ENCODE results near the gene CORIN.
A peak's percentile ranks its signal among the peaks of the same experiment; 100 is the strongest.

CORIN gene, protein sequence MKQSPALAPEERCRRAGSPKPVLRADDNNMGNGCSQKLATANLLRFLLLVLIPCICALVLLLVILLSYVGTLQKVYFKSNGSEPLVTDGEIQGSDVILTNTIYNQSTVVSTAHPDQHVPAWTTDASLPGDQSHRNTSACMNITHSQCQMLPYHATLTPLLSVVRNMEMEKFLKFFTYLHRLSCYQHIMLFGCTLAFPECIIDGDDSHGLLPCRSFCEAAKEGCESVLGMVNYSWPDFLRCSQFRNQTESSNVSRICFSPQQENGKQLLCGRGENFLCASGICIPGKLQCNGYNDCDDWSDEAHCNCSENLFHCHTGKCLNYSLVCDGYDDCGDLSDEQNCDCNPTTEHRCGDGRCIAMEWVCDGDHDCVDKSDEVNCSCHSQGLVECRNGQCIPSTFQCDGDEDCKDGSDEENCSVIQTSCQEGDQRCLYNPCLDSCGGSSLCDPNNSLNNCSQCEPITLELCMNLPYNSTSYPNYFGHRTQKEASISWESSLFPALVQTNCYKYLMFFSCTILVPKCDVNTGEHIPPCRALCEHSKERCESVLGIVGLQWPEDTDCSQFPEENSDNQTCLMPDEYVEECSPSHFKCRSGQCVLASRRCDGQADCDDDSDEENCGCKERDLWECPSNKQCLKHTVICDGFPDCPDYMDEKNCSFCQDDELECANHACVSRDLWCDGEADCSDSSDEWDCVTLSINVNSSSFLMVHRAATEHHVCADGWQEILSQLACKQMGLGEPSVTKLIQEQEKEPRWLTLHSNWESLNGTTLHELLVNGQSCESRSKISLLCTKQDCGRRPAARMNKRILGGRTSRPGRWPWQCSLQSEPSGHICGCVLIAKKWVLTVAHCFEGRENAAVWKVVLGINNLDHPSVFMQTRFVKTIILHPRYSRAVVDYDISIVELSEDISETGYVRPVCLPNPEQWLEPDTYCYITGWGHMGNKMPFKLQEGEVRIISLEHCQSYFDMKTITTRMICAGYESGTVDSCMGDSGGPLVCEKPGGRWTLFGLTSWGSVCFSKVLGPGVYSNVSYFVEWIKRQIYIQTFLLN

DNA sequence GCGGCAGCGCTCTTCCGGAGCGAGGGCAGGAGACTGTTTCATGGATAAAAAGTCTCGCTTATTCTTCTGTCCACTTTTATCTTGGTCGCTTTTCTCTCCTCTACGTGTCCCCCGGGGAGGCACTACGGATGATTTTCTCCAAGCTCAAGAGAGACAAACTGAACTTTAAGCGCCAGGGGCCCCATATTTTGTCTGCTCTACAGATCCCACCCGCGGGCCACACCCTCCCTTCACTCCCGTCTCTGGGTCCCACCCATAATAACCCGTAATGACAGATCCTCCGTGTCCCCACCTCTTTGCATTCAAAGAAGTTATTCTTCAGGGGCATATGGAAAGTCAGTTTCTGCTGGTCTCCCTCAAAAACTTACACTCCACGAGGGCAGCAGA lies at the start of gene CORIN:
Gene CORIN, minus strand, starts transcription at position 160 of the 387 bp plus-strand sequence. Its CDS starts 118 bp downstream, at position 42.
- DNase-seq (ENCODE audit: low read depth) = no peak

DNA sequence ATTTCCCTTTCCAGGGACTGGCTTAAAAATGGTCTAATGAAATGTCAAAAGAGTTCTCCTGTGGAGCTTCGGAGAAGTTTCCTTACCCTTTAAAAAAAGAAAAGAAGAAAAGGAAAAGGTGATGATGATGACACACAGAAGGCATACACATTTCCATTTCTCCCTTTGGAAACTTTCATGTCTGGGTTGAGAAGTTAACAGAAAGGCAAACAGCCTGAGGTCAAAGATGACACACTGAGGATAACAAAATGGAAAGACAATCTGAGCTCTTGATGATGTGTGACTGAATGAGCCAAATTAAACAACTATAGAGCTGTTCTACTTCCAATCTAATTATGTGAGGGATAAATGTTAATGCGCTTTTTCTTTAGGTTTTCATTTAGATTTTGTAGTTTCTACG lies 44.4 kb upstream of the CORIN start:
- DNase-seq (ENCODE audit: low read depth) = no peak

DNA sequence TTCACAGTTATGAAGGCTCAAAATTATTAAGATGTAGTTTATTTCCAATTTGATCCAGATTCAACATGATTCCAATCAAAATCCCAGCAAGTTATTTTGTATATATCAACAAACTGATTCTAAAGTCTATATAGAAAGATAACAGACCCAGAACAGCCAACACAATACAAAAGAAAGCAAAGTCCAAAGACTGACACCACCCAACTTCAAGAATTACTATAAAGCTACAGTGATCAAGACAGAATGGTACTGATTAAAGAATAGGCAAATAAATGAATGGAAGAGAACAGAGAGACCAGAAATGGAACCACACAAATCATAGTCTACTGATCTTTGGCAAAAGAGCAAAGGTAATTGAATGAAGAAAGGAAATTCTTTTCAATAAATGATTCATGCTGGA lies 41.6 kb upstream of the CORIN start:
- no peak for DNase-seq (ENCODE audit: low read depth)

DNA sequence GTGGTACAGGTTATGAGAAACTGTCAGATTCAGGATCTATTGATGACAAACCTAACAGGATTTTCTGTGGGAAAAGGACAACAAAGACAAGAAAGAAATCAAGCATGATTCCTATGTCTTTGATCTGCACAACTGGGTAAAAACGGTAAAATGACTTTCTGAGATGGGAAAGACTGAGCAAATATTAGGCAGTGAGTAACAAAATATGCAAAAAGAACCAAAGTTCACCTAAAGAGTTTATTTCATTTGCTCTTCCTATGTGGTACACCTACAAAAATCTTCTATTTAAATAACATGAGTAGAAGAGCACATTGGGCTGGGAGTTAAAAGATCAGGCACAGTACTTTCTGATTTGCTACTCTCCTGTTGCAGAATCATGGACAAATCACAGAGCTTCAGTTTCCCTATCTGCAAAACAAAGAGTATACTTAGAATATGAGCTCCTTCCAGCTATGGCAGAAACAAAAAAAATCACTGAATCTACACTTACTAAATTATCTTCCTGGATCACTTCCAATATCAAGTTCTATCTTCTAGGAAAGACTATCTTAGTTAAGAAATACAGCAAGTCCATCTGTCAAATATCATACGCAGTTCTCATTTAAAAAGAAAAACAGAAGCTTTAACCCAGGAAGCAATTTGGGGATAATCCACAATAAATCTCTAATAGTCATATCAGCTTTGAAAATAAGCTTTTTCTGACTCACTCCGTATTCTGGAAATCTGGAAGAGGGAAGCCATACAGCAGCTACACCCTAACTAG lies 39.1 kb upstream of the CORIN start:
- DNase-seq (ENCODE audit: low read depth) = no peak

DNA sequence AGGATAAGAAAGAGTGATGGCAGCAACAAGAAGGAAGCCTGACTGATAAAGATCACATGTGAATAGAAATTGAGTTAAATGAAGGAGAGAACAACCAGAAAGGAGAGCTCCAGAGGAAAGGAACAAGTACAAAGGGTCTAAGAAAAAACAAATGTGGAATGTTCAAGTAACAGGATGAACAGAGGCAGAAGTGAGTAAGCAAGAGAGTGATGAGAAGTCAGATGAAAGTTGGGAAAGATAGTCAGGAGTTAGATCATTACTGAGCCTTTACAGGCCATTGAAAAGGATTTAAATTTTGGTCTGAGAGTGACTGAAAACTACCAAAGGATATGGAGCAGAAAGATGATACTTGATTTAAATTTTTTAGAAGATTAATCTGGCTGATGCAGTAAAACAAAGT lies 38.4 kb upstream of the CORIN start:
- DNase-seq (ENCODE audit: low read depth) = no peak

DNA sequence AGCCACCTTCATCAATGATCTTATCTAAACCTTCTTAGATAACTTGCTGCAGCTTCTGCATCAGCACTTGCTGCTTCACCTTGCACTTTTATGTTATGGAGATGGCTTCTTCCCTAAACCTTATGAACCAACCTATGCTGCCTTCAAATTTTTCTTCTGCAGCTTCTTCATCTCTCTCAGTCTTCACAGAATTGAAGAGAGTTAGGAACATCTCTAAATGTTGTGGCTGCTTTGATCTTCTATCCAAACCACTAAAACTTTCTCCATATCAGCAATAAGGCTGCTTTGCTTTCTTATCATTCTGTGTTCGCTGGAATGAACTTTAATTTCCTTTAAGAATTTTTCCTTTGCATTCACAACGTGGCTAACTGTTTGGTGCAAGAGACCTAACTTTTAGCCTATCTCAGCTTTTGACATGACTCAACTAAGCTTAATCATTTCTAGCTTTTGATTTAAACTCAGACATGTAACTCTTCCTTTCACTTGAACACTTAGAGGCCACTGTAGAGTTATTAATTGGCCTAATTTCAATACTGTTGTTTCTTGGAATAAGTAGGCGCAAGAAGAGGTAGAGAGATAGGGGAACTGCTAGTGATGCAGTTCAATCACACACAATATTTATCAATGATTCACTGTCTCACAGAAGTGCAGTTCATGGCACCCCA lies 36.1 kb upstream of the CORIN start:
- no peak for DNase-seq (ENCODE audit: low read depth)

DNA sequence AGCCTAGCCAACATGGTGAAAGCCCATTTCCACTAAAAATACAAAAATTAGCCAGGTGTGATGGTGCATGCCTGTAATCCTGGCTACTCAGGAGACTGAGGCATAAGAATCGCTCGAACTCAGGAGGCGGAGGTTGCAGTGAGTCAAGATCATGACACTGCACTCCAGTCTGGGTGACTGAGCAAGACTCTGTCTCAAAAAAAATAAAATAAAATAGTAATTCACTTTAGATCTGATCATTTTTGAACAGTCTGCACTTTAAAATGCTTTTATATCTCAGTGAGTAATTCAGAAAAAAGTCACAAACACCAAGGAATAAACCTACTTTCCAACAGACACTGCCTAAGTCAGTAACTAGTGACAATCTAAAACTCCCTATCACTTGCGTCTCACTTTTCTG lies 25.6 kb upstream of the CORIN start:
- DNase-seq (ENCODE audit: low read depth) = no peak

DNA sequence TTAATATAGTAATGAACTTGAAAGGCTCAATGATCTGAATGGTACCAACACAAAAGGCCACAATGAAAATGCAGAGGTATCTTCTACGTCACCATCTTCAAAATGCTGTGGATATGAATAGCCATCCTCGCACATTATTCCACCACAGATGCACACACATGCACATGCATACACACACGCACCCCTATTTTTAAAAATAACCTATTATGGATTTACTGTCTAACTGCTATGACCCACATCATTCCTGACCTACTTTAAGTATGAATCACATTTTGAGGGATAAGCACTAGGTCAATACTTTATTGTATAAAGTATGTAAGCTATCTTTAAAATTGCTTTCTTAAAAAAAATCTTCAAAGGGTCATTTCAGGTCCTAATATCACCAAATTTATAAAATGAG lies 24.4 kb upstream of the CORIN start:
- DNase-seq (ENCODE audit: low read depth) = no peak

DNA sequence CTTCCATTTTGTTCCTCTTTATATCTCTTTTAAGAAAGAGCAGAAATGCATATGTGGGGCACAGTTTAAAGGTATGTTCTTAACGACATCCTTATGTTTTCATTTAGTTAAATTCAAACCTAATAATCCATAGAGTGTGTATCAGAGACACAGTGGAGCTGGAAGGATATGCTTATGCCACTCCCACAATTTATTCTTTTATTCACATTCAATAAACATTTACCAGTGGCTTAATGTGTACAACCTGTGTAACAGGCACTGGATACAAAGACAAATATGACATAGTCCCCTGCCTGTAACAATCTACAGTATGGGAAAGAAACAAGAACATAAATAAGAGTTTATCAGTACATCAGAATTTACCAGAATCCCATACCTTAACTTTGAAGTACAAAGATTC lies 22.4 kb upstream of the CORIN start:
- no peak for DNase-seq (ENCODE audit: low read depth)

DNA sequence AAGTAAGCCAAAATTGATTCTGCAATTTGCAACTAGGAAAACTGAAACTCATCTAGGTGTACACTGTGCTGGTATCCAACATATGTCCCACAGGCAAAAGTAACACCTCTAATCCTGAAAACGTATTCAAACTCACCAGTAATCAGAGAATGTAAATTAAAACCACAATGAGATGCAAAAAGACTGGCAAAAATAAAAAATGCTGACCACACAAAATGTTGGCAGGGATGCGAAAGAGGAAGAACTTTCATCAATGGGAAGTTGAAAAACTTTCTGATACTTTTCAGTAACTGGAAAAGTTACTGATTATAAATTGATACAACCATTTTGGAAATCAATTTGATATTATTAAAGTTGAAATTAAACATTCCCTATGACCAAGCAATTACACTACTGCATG lies 20.1 kb upstream of the CORIN start:
- DNase-seq (ENCODE audit: low read depth) = no peak

DNA sequence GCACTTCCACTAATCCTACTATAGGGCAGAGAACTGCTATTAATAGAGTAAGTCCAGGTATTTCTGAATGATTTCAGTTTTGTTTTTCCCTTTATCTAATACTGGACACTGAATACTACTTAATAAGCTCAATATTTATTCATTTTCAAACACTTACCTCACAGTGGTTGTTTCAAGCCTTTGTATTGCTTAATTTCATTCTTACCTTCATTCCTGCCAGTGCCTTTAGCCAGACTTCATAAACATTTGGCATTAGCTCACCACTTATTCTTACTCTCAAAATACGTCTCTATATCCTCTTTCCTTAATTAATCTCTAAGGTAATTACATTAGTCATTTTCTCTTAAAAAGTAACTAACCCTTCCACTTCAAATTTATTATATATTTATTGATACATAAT lies 18.8 kb upstream of the CORIN start:
- no peak for DNase-seq (ENCODE audit: low read depth)

DNA sequence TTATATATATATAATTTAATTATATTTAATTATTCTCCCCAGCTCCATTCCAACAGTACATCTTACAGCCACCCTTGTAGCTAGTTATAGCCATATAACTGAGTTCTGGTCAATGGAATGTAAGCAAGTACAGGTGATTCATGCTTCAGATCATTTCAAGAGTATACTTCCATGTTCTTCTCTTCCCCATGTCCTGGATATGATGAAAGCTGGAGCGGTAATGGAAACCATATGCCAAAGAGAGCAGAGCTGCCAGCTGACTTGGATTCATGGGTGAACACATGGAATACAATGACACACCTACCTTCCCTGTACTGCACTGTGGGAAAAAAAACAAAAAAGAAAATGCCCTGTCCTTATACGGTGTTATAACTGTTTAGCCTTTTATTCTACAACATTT lies 17.5 kb upstream of the CORIN start:
- DNase-seq (ENCODE audit: low read depth) = no peak

DNA sequence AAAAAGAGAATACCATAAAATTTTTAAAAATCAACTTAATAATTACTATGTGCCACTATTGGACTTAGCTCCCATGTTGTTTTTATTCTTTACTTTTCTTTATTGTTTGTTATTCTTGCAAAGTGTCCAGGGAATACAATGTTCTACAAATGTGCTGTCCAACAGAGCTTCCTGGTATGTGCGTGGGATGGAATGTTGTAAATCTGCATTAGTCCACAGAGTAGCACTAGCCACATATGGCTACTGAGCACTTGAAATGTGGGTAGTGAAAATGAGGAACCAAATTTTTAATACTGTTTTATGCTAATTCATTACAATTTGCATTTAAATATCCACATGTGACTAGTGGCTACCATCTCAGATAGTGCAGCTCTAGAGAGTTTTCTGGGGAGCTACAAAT lies 14.3 kb upstream of the CORIN start:
- no peak for DNase-seq (ENCODE audit: low read depth)

DNA sequence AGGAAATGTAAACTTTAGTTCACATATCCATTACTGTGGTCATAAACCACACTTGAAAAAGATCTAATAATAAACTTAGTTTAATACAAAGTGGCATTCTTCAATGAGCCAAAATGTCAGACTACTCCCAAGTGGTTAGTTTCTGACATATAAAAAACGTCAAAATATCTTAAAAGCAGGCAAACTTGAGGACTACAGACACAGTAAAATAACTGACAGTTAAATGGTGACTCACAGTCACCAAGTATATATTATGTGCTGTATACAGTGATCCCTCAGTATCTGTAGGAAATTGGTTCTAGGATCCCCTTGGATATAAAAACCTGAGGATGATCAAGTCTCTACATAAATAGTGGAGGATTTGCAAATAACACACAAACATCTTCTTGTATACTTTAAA lies 11.6 kb upstream of the CORIN start:
- no peak for DNase-seq (ENCODE audit: low read depth)

DNA sequence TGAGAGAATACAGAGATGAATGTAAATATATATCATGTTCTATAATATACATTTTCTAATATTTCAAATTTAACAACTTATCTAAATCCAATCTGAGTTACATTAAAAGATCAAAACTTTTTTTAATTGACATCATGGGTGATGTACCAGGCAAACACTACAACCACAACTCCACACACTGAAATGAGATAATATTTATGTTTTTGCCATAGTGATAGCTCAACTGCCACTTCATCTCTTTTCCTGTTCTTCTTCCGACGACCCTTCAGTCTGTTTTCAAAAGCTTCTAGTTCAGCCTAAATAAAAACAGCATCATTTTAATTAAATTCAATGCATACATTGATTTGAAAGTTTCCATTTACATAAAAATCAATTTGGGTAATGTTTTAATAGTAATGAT lies 10.2 kb upstream of the CORIN start:
- DNase-seq (ENCODE audit: low read depth) = no peak

DNA sequence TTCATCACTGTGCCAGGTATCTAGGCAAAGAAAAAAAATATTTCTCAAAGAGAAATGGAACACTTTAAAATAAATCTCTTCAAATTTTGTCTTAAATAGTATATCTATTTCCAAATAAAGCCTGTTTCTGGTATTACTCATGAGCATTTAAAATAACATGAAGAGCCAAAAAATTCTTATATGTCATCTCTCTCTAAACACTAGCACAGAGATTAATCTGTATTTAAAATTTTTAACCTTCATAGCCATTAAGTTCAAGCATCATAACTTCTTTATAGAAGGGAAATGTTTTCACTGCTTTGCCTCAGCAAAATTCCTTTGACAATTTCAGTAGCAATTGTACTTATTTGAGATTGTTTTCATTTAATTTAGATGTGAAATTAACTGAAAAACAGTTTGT lies 5.1 kb upstream of the CORIN start:
- no peak for DNase-seq (ENCODE audit: low read depth)

DNA sequence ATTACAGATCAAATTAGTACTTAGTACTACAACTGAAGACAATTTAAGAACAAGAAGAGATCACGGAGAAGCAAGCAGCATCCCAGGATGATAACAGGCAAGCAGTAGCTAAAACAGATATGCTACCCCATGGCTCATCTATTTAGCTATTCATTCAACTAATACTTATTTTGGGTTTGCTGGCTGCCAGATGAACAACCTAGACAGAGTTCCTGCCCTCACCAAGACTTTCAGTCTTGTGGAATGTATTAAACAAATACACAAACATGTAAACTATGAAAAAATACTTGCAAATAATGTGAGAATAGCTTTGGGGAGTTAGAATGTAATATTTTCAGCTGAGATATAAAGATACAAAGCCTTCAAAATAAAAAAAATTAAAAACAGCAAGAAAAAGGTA lies 2.4 kb upstream of the CORIN start:
- DNase-seq (ENCODE audit: low read depth) = no peak

DNA sequence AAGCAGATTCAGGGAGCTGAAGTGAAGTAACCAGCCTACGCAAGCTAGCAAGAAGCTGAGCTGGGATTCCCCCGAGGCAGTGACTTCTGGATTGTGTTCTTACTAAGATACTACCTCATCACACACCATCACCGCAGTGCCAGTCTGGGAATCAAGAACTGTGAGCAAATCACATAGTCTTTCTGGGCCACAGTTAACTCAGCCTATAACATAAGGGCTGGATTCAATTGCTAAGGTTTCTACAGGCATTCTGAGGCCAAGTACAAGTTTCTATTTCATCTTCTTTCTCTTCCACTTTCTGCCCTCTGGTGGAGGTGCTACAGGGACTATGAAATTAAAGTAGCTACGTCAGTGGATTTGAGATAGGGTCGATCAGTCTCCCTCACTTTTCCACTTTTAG lies 1.4 kb upstream of the CORIN start:
- no peak for DNase-seq (ENCODE audit: low read depth)

DNA sequence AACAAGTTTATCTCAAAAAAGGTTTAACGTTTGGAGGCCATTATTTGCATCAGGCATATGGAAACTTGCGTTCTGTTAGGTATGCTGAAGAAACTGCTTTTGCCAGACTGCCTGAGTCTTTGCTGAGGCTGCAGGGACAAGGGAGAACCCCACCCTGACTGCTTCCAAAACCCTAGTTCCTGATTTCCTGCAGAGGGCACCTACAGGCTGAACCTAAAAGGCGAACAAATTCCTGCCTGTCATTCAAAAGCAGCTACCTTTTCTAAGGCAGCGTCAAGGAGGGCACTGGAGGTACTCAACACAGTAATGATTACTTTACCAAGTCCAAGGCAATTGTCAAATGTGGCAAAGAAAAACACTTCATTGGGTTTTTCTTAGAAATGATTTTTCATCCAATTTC lies 578 bp upstream of the CORIN start:
- DNase-seq (ENCODE audit: low read depth) = no peak

DNA sequence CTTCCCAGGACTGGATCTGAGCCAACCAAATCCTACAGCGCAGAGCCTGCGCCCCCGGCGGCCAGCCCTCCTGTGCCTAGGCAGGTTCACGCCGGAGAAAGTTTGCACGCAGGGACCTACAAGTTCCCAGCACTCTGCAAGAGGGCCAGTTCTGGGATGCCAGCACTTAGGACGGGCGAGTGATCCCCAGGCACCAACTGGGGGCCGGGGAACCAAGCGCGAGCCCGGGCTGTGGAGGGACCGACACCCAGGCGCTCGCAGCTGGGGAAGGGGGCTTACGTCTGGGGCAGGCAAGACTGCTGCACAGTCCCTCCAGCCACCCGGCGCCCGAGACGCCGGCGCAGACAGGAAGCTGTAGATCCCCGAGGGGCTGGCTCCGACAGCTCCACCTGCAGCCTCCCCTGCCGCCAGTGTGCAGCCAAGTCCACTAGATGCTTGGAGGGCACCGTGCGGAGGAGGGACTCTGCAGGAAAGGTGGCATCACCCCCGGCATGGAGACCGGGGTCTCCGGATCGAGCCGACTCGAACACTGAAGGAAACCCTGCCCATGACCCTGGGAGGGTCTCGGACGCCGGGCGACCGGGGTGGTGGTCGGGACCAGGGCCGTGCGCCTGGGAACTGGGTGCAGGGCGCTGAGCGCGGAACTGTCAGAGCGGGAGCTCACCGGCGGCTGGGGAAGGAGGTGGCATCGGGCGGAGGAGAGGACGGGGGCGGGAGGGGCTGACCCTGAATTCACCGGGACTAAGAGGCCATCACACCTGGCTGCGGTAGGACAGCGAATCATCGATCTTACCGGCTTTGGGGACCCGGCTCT lies 566 bp downstream of the CORIN start:
- peak; percentile 17 for DNase-seq (ENCODE audit: low read depth)

DNA sequence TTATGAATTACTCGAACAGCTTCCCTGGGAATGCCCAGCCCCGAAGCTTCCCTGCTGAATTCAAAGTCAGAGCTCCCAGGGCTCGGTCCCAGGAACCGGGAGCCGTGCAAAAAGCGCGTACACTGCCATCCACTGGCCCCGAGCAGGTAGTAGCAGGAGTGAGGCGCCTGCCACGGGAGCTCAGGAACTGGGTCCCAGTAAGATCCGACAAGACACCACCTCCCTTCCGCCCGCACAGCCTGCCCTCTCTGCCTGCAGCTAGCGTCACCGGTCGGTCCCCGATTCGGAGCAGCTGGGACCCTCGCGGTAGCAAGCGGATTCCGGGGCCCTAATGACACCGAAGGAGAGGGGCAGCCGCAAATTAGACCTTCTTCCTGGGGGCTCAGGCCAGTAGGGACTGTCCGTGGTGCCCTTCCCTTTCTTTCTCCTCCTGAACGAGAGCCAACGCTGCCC lies 1.2 kb downstream of the CORIN start:
- peak; percentile 37 for DNase-seq (ENCODE audit: low read depth)

All from activated T-helper 1 cell treated with Interleukin-2 at 50 U/mL for 16 hours (primary cell).